Cardiac fibroblast (primary cell): ENCODE measurements around the gene UVSSA.

Source experiments
- DNase-seq, 2 donors: peaks; one replicate each; pipeline versions ENCODE4 v3.0.0 to v3.0.0-alpha.2; 2010; ENCODE audit warnings: low read depth in 2 of 2
- H3K4me3 ChIP-seq, 2 donors: replicated peaks in 1 of 2; 1 replicate in 1 of 2; 2 replicates in 1 of 2; pipeline ENCODE4 v1.5.1; 2011; ENCODE audit warnings: low read depth in 2 of 2, low read length in 2 of 2, mild to moderate bottlenecking in 2 of 2, moderate library complexity in 1 of 2
- CTCF ChIP-seq: IDR thresholded peaks from one replicate; pipeline ENCODE4 v1.5.1; 2011; ENCODE audit warnings: low read depth, mild to moderate bottlenecking, low read length, inconsistent platforms

Gene UVSSA

GRCh38 chr4:1346781-1347409 is at the start of gene UVSSA:
Gene UVSSA, plus strand, starts transcription at chr4:1347208. Its CDS starts 884 bp downstream, at chr4:1348092.
- peak within 1 kb of the TSS; percentile 75 to 78 for H3K4me3 ChIP-seq
- peak; percentile 100 for DNase-seq
- TF ChIP-seq CTCF: no peak

- no peak for DNase-seq
- TF ChIP-seq CTCF: no peak
- no peak overlapping the region for H3K4me3 ChIP-seq
These were observed 49.3 kb upstream of the UVSSA start for GRCh38 chr4:1297456-1298325.

- no peak for TF ChIP-seq CTCF
- DNase-seq: no peak
- H3K4me3 ChIP-seq: no peak overlapping the region
These were observed 48.5 kb upstream of the UVSSA start for GRCh38 chr4:1298461-1298860.

GRCh38 chr4:1299301-1299860 is 47.6 kb upstream of the UVSSA start:
- no peak for TF ChIP-seq CTCF
- no peak overlapping the region for H3K4me3 ChIP-seq
- DNase-seq: no peak

GRCh38 chr4:1300466-1301455 is 46.2 kb upstream of the UVSSA start:
- no peak for TF ChIP-seq CTCF
- no peak overlapping the region for H3K4me3 ChIP-seq
- peak; percentile 63 to 78 for DNase-seq

GRCh38 chr4:1302159-1302558 is 44.8 kb upstream of the UVSSA start:
- no peak for DNase-seq
- H3K4me3 ChIP-seq: no peak overlapping the region
- TF ChIP-seq CTCF: no peak
